WI38 (cell line): Measurements from ENCODE around the gene PEPD.

Source experiments
- H3K4me3 ChIP-seq: 2 replicates; pipeline ENCODE4 v1.5.1; 2011; ENCODE audit warnings: low read depth, mild to moderate bottlenecking, control low read depth, low read length
- TF ChIP-seq, protein P1 (sequence below): IDR thresholded peaks from 2 replicates; pipeline ENCODE4 v1.5.1; 2012; ENCODE audit warnings: low read depth, mild to moderate bottlenecking, control low read depth, low read length

PEPD gene

GRCh38 chr19:33519416-33519815 is 2.2 kb downstream of the PEPD start:
- no peak overlapping the region for H3K4me3 ChIP-seq
- TF ChIP-seq, protein P1, sequence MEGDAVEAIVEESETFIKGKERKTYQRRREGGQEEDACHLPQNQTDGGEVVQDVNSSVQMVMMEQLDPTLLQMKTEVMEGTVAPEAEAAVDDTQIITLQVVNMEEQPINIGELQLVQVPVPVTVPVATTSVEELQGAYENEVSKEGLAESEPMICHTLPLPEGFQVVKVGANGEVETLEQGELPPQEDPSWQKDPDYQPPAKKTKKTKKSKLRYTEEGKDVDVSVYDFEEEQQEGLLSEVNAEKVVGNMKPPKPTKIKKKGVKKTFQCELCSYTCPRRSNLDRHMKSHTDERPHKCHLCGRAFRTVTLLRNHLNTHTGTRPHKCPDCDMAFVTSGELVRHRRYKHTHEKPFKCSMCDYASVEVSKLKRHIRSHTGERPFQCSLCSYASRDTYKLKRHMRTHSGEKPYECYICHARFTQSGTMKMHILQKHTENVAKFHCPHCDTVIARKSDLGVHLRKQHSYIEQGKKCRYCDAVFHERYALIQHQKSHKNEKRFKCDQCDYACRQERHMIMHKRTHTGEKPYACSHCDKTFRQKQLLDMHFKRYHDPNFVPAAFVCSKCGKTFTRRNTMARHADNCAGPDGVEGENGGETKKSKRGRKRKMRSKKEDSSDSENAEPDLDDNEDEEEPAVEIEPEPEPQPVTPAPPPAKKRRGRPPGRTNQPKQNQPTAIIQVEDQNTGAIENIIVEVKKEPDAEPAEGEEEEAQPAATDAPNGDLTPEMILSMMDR, result no peak

DNA sequence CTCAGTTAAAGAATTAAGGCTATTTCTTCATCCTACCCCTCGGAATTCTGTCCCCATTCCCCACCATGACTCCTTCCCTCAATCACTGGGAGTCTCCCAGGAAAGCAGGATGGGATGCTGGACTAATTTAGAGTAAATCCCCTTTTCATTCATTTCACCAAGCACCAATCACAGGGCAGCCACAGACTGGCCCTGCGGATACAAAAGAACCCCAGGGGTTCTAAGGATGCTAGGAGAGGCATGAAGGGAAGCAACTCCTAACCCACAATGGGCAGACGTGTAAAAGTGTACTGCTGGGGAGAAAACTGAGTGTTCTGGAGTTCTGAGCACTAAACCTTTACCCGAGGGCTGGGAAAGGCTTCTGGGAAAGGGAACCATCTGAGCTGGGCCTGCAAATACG is 3.0 kb downstream of the PEPD start:
- TF ChIP-seq, protein P1, result no peak
- H3K4me3 ChIP-seq, result no peak overlapping the region

GRCh38 chr19:33517922-33518321 is 3.7 kb downstream of the PEPD start:
- H3K4me3 ChIP-seq, result no peak overlapping the region
- TF ChIP-seq, protein P1, result no peak

DNA sequence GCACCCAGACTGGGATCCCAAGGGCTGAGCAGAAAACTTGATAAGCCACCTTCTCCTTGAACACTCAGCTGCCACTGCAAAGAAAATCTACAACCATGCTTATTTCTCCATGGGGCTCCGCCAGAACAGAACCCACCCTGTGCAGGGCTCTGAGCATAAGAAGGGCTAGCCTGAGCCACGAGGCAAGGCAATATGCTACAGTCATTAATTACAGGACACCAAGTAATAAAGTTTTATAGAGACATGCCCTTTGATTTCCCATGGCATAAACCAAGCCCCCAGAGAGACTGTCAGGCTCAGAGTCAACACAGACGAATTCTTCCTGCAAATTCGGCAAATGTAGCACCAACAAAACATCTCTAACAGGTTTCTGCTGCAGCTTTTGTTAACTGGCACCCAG is 5.7 kb downstream of the PEPD start:
- H3K4me3 ChIP-seq, result no peak overlapping the region
- TF ChIP-seq, protein P1, result no peak

DNA sequence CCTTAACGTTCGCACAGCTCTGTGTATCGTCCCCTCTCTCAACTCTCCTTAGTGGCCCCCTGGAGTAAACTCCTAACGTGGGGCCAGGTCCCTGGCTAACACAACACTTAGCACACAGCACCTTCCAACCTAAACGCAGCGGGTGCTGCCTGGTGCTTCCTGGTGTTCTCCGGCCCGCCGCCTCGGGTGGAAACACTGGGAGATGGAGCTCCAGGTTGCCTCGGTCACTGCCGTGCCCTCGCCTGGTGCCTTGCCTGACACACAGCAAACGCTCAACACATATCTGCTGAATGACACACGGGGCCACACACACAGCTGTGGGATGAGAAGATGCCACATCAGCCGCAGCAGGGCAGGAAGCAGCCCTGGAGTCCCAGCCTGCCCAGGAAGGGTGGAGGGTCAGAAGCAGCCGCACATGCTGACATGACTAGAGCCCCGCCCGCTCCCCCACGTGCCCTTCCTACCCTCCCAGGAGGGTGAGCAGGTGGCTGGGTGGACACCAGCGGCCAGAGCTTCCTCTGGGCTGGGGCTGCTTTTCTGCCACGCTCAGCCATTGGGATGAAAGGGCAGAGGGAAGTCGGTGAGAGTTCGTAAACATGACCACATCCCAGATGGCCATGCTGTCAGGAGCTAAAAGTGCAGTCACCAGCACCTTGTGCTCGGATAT is 6.6 kb downstream of the PEPD start:
- no peak overlapping the region for H3K4me3 ChIP-seq
- TF ChIP-seq, protein P1, result no peak

- no peak overlapping the region for H3K4me3 ChIP-seq
- TF ChIP-seq, protein P1, result no peak
These were observed 8.2 kb downstream of the PEPD start for GRCh38 chr19:33513424-33513823.

- TF ChIP-seq, protein P1, result no peak
These were observed 8.9 kb downstream of the PEPD start for GRCh38 chr19:33512580-33513137.

More at GRCh38 chr19:33512580-33513137, 8.9 kb downstream of the PEPD start:
- H3K4me3 ChIP-seq, result no peak overlapping the region
